Measurements from ENCODE around the gene ARVCF.

Gene ARVCF

DNA sequence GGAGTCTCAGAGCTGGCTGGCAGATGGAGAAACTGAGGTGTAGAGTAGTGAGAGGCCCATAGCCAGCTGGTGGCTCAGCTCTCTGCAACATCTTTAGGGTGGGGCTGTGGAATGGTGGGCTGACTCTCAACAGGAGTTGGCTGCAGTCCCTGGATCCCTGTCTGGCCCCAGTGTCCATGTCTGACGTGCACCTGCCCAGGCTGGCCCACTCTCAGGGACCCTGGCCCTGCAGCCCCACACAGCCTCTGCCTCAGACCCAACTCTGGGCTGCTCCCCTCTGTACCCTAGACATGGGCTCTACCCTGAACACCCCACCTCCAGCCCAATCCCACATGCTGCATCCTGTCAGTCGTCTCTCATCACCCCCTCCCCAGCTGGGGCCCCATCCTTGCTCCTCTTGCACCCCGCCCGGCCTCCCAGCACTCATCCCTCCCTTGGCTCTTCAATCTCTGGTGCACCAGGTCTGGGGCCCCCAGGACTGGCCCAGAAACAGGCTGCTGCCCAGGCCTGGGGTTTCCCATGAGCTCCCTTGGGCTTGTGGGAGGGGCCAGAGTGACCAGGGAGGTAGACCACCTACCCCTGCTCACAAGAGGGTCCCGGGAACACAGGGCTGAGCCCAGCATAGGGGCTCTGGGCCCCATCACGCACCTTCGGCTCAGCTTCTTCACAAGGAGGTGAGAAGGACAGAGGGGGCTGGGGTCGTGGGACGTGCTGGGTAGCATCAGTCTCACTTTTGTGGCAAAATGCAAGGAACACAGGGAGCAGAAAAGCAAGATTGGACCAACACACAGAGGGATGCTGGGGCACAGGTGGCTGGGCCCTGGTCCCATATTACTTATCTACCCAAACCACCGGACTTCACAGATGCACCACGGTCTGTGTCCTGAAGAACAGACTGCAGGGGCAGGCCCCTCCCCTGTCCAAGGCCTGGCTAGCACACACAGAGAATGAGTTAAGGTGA, 31.5 kb downstream of the ARVCF start:
- DNase-seq, result no peak

DNA sequence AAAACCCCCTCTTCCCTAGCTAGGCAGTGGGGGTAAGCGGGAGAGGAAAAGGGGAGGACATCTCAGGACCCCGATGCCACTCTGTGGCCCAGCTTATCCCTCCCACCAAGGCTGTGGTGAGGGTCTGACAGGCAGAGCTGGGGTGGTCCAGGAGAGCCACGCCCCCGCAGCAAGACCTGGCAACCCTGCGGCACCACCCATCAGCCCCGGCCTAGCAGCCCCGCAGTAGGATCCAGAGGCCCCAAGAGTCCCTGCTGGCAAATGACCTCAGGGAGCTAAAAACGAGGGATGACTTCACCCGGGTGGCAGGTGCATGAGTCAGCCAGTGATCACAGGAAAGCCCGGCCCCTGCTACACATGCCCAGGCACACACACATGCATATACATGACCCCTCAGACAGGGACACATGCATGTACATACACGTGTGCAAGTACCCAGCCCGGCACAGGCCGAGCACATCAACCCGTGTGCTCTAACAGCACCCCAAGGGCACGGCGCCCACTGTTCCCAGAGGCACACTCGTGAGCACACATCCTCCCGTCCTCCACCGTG, 32.3 kb downstream of the ARVCF start:
- peak in 2 of 3 experiments; percentile 45 to 61 for DNase-seq

DNA sequence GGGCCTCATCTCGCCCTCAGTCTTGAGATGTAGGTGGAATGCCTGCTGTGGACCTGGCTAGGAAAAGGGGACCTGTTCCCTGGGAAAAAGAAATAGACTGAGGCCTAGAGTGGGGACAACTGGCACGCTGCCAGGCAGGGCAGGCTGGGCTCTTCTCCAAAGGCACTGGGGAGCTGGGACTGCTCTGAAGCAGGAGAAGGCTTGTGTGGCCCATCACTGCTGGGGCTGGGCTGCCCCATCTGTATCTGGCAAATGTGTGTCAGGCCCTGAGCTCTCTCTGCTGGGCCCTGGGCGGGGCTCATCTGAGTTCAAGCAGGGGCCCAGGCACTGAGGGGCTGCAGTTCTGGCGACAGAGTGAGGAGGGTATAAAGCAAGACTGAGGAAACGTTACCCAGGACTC, 32.9 kb downstream of the ARVCF start:
- DNase-seq, result no peak

DNA sequence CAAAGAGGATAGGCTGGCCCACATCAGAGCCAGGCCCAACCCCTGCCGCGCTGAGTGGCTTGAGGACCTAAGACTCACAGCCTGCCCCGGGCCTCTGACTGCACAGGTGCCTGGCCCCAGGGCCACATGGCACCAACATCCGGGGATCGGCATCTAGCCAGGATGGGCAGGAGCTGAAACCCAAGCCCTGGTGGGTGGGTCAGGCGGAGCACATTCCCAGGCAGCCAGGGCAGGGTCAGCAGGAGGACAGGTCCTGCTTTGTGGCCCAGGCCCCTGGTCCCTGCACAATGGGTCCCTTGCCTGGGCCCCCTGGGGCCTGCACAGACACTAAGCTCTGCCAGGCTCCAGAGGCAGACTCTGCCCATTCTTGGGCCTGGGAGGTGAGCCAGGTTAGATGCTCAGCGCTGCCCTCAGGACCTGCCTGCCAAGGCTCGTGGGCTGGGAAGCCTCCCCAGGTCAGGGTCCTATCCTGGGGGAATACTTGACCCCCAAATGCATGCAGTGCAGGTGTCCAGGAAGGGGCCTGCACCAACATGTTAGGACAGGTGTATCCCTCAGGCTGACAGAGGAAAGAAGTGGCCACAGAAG, 33.5 kb downstream of the ARVCF start:
- no peak for DNase-seq

DNA sequence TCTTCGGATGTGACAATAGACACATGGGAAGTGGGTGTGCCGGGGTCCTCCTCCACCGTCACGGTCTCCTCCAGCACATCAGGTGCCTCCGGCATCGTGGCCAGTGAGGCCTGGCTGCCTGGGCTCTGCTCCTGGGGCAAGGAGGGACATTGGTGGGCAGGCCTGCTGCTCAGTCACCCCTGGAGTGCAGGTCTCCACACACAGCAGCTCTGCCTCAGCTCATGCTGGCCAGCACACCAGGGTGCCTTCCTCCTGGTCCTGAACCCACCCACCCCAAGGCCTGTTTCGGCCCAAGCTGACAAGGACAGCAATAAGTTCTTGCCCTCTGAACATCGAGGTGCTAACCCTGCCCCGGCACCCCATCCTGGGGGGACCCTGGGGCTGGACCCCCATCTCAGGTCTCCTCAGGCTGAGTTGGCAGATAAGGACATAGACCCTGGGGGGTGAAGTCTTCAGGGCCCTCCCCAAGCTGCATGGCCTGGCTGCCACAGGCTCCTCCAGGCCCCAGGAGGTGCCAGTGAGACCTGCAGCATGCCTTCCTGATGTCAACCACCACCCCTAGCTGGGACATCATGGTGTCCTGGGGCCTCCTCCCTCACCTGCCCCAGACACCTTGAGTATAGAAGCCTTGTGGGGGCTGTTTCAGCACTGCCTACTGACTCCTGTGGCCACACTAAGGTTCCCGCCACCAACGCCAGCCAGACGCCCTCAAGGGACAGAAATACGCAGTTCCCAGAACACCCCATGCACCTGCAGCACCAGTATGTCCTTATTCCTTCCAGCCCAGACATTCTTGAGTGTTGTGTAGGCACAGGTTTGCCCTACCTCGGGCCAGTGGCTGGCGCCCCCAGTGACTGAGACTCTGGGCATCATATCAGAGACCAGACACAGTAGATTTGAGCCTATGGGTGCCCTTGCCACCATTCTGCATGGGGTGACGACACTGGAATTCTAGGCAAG, 34.4 kb downstream of the ARVCF start:
- no peak for DNase-seq

DNA sequence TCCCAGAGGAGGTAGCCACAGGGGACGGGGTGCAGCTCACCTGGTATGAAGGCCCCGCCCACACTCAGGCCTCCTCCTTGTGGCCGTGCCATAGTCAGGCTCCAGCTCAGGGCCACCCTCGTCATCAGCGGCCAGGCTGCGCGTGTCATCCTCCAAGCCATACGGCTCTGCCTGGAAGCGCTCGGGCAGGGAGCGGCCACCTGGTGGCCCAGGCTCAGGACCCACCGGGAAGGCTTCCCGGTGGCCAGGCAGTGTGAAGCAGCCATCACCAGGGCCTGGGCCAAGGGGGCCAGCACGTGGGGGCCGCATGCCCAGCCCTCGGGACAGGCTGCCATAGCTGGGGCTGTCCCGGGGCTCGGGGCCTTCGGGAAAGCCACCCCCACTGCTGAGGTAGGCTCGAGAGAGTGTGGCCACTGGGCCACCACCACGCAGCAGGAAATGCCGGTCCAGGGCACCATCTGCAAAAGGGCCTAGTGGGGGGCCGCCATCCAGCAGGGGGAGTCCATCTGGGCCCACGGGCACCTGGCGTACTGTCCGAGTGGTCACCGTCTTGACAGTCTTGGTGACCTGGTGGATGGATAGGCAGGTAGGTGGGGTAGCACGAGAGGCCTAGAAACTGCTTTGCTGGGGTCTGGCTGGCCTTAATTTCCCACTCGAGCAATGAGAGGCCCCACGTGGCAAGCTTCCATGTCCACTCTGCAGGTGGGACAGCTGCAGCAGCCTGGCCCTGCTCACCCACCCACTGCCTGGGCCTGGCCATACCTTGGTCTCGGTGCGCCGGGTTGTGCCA, 35.3 kb downstream of the ARVCF start:
- no peak for DNase-seq

DNA sequence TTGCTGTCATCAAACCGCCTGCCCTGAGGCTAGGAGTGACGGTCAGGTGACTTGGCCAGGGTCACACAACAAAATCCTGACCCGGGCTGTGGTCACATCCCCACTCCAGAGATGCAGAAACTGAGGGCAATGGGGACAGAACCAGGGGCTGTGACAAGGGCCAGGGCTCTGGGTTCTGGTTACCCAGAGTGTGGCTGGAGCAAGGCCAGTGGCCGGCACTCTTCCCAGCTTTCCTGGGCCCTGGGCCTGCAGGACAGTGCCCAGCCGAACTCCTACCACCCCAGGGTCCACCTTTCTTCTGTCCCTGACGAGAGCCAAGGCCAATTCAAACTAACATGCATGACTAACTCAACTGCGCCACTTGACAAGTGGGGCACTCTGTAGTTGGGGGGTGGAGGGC, 35.9 kb downstream of the ARVCF start:
- DNase-seq, result no peak

DNA sequence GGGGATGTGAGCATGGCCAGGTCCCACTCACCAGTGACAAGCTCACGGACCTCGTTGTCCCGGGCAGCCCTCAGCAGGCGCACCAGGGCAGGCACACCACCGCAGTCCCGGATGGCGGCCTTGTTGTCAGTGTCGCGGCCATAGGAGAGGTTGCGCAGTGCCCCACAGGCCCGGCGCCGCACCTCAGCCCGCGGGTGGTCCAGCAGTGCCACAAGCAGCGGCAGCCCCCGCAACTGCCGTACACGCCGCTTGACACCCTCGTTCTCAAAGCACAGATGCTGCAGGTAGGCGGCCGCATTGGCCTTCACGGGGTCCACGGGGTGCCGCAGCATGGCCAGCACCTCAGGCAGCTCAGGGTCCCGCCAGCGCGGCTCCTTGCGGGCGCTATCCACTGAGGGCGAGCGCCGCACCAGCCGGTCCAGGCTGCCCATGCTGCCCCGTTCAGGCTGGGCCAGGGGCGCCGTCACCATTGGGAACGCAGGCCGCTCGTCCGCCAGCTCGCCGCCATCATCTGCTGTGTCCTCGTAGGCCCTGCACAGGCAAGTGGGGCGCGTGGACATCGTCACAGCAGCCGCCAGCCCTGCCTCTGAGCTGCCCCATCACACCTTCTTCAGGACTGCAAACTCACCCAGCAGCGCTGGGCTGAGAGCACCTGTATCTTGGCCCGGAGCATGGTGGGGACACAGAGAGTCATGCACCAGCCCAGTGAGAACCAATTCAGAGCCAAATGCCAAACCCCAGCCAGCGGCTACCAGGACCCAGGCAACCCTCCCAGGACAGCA, 36.7 kb downstream of the ARVCF start:
- no peak for DNase-seq

DNA sequence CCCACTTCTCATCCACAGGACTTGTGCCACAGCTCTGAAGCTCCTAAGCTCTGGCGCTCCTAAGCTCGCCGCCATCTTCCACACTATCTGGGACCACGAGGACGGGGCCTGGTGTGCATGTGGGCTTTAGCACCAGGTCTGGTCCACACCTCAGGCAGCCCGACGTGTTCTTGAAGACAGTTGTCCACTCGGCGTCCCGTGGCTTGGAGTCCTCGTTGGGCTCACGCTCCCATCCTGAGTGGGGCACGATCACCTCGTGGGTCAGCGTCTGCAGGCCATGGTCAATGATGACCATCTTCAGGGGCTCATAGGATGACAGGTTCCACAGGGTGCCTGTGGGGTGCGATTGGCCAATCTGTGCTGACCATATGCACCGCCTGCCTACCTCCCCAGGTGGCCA, 37.9 kb downstream of the ARVCF start:
- DNase-seq, result no peak

DNA sequence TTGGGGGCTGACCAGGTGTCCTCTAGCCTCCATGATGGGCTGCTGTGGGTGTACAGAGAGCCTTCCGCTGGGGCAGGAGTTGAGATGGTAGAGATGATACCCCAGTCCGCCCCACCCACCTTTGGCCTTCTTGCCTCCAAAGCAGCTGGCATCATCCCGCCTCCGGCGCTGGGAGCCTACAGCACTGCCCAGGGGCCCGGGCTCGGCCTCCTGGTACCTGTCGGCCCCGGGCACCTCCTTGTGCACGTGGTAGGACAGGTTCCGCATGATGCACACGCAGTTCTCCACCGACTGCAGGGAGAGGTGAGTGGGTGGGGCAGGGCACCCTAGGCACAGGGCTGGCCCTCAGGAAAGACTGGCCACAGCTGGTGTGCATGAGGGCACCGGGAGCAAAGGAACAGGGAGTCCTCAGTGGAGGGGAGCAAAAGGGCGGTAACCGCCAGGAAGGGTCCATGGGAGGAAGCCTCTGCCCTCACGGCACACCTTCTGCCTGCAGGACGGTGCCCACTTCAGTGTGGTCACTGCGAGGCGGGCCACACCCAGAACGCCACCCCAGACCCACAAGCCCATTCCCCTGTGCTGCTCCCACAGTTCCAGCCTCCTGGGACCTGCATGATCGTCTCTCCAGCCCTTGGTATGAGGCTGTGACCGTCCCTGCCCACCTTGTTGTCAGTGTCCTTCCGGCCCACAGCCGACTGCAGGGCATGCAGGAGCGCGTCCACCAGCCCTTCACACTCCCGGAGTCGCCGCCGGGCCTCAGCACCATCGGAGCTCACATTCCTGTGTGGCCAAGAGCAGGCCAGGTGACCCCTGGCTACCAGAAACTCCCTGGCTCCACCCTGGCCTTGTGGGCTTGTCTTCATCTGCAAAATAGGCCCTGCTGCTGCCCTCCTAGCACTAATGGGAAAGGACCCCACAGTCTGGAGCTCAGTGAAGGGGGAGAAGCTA, 39.1 kb downstream of the ARVCF start:
- DNase-seq, result no peak

DNA sequence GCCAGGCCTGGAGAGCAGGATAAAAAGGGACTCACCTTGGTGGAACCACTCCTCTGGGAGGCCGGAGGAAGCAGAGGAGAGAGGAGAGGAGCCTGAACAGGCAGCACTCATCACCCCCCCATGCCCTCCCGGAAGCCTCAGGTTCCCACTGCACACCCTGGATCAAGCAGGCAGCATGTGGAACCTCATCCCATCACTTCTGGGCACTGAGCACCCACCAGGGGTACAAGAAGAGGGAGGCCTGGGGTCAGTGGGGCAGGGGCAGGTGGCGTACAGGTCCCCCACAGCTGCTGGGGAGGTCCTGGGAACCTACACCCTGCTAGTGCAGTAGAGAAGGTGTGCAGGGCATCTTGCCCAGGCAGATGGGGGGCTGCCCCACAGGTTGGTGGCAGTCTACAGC, 40.0 kb downstream of the ARVCF start:
- DNase-seq, result no peak

DNA sequence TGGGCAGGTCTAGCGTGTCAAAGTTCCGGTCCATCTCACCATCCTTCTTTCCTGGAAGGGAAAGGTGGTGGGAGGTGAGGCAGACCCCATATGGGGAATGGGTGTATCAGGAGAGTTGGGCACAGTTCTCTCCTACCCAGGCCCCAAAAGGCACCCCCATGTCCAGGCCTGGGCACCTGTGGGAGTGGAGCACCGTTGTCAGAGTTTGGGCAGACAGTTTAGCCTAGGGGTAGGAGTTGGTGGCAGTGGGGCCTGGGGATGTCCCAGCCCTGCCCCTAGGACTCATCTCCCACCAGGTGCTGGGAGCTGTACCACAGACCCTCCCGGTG, 41.0 kb downstream of the ARVCF start:
- DNase-seq, result no peak

DNA sequence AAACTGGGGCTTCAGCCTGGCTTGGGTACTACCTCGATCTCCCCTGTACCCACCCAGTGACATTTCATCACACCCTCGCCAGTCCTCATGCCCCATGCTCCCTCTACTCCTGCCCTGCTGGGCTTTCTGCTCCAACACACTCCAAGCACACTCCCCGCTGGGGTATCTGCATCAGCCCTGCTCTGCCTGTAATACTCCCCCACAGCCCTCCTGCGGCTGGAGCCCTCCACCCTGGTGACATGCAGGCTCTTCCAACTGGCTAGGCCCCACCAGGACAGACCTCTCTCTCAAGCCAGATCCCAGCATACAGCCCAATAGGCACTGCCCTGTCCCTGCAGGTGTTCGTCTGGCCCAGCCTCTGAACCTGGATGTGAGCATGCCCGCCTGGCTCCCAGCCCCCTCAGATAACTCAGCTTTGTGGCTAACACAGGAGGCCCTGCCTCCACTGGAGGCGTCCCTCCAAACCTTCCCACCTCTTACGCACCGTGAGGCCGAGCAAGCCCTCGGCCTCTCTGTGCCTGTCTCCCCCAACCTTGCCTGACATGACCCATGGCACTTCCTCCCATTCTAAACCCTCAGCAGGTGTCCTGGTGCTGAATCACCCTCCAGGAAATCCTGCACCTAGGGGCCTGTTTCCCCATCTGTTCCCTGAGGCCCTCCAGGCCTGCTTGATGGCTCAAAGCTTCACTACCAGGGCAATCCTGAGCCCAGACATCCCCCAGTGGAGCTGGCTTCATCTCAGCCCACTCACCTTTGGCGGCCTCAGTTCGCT, 41.5 kb downstream of the ARVCF start:
- peak; percentile 47 to 88 (median 81) for DNase-seq

DNA sequence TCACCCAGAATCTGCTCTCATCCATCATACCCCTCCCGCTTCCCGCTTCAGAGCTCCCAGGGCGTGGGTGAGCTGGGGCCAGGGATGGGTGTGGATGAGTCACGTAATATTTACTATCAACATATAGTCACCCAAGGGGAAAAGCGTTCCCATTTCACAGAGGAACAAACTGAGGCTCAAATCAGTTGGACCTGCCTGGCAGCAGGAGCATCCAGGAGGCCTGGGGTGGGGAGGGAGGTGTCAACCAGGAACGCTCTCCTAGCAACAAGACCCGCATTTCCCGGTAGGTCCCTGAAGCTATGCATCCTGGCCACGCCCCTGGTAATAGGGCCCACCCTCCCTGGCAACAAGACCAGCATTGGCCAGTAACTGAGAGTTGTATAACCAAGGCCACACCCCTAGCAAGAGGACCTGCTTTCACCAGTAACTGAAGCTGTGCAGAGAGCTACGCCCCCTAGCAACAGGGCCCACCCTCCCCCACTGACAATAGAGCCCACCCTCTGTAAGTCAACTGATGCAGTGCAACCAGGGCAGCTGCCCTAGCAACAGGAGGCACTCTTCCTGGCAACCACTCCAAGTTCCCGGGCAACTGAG, 42.3 kb downstream of the ARVCF start:
- DNase-seq, result peak; percentile 84 to 95 (median 84)

DNA sequence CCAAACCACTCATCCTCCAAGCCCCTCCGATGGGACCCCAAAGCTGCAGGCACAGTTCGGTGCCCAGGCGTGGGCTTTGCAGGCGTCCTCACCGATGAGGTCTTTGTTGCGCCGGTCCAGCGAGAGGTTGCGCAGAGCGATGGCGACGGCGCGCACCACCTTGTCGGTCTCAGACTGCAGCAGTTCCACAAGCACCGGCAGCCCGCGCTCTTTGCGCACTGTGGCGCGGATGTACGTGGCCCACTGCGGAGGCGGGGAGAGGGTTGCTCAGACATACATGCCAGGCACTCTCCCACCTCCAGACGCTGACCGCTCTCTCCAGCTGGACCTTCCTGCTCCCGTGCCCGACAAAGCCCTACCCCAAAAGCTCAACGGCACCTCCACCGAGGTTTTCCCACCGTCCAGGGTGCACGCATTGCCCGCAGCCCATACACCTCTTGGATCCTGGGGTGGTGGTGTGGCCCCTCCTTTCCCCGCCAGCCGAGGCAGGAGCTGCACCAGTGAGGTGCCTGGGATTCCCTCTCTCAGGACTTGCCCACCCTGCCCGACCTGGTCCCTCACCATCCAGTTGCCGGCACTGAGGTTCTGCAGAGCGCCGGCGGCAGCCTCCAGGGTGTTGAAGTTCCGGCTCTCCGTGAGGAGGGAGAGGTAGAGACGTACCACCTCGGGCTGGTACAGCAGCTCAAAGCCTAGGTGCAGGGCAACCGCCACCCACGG, 42.9 kb downstream of the ARVCF start:
- DNase-seq, result no peak

DNA sequence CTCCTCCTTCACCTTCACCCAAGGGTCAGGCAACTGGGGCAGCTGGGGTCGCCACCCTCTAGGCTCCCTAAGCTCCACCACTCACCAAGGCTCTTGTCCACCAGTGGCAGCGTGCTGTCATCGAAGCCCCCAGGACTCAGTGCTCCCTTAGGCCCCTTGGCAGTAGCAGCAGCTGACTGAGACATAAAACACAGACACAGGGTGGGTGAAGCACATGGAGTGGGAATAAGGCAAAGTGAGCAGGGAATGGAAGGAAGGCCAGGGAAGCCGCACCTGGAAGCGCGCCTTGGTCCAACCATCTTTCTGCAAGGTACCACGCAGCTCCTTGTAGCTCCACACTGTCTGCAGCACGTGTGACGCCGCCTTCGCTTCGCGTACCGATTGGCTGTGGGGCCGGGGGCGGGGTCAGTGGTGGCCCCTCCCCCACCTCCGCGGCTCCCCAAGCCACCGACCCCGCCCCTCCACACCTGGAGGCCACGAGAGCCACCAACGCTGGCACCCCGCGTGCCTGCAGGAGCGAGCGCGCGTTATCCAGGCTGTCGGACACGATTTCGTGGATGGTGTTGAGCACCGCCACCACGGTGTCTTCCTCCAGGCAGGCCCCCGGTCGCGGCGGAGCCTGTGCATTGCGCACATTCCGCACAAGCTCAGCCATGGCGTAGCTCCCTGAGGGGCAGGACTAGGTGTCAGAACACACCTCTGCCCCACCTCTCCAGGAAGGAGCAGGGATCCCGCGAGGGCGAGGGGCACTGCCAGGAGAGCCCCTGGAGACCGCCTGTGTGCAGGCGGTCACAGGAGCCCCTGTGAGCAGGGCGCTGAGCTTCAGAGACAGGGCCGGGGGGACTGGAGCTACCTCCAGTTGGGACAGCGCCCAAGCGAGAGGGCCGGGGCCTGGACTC, 43.7 kb downstream of the ARVCF start:
- DNase-seq, result no peak

DNA sequence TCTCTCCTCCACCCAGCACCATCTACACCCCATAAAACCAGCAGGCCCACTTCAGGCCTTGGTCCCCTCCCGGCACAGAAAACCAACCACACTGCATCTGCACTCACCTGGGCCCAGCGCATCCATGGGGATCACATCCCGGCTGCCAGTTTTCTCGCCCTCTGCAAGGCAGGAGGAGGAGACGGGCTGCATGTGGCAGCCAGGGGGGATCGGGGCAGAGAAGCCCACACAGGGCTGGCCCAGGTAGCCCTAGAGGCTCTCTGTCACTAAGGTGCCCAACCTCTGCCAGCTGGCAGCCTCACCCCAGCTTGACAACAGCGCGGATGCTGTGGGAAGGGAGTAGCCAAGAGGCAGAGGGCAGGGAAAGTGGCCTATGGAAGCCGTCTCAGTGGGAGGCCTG, 44.4 kb downstream of the ARVCF start:
- no peak for DNase-seq

All from NCI-H1417 (cell line).